NCI-H2171 treated with DMSO at 0.1 percent for 48 hours (cell line): ENCODE data around the gene FAM120B.
"Not testable (repeated sequence)": the region's sequence is repeated elsewhere in the genome, so short reads cannot be mapped to it uniquely, and the experiment has no call there.

Experiments
- DNase-seq: peaks from one replicate; lab custom pipeline; 2025; lab: John Stamatoyannopoulos, UW

FAM120B gene, protein sequence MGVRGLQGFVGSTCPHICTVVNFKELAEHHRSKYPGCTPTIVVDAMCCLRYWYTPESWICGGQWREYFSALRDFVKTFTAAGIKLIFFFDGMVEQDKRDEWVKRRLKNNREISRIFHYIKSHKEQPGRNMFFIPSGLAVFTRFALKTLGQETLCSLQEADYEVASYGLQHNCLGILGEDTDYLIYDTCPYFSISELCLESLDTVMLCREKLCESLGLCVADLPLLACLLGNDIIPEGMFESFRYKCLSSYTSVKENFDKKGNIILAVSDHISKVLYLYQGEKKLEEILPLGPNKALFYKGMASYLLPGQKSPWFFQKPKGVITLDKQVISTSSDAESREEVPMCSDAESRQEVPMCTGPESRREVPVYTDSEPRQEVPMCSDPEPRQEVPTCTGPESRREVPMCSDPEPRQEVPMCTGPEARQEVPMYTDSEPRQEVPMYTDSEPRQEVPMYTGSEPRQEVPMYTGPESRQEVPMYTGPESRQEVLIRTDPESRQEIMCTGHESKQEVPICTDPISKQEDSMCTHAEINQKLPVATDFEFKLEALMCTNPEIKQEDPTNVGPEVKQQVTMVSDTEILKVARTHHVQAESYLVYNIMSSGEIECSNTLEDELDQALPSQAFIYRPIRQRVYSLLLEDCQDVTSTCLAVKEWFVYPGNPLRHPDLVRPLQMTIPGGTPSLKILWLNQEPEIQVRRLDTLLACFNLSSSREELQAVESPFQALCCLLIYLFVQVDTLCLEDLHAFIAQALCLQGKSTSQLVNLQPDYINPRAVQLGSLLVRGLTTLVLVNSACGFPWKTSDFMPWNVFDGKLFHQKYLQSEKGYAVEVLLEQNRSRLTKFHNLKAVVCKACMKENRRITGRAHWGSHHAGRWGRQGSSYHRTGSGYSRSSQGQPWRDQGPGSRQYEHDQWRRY

DNA sequence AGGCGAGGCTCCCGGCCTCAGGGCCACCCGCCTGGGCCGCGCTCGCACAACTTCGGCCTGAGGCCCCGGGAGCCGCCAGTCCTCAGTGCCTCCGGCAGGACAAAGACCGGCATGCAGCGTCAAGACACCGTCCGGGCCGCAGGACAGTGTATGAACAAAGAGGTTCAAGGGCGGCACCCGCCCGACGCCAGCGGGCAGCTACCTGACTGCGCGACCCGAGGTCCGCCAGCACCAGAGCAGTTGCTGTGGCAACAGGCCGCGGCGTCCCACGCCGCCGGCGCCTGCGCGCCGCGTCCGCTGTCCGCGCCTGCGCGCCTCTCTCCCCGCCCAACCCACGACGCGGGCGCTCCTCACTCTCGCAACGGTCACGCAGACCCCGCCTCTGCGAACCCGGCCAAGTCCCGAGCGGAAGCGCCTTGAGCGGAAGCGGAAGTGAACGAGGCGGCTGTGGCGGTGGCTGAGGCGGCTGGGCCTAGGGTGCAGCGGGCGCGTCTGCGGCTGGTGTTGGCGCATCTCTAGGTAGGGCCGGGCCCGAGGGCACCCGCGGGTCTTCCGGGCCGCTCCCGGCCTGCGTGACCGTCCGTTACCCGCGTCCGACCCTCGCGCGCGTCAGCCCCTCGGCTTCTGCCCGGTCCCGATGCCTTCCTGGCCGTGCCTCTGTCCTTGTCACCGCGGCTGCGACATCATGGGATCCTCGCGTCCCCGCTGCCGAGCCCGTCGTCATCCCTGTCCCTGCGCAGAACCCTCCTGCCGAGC is at the start of gene FAM120B:
Gene FAM120B (plus strand): TSS at position 435 of the 756 bp plus-strand sequence. CDS start 10,633 bp downstream, outside the sequence.
- peak; percentile 90 for DNase-seq

DNA sequence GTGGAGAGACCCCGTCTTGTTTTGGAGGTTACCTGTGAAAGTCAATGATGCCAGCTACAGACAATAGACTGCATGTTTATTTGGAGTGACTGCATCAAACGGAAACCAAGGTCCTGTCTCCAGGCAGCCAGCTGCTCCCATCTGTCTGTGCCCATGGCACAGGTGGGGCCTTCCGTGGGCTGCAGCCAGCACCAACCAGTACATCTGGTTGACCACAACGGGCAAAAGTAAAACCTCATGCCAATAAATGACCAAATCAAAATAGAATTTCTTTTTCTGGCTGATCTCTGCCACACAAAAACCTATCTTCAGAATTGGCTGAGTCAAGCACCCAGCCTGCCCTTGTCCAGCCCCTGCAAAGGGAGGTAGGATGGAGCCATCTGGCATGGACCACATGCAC is 49.2 kb upstream of the FAM120B start:
- DNase-seq: peak; percentile 9

- no peak for DNase-seq
Observed at GRCh38 chr6:170258407-170258806, 48.2 kb upstream of the FAM120B start.

DNA sequence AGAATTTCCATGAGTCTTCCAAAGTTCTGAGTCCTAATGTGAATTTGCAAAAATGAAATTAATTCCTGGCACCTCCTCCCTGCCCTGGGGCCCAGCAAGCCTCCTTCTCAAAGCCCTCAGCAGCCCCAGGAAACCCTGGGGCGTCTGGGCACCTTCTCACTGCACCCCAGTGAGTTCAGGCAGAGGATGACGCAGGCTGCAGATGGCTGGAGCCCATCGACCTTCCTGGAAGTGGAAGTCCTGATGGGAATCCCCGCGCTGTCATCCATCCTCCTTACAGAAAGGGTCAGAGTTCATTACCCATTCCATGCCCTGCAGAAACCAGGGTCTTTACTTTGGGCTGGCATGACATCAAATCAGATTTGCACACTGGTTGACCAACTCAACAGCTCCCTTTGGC is 47.3 kb upstream of the FAM120B start:
- DNase-seq: no peak

DNA sequence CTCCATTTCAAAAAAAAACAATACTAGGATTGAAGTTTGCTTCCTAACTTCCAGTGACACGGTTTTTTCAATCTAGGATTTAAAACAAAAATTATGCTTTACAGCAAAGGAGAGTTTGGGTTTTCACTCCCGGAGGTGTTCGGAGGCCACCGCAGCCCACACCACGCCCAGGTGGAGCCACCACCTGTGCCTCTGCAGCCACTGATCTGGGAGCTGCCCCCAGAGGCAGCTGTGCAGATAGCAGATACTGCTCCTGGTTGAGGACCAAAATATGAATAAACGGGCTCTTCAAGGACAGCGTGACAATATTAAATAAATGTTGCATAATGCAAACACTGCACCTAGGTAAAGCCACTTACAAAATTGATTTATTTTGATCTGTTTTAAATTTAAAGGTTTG is 45.9 kb upstream of the FAM120B start:
- DNase-seq: peak; percentile 40

DNA sequence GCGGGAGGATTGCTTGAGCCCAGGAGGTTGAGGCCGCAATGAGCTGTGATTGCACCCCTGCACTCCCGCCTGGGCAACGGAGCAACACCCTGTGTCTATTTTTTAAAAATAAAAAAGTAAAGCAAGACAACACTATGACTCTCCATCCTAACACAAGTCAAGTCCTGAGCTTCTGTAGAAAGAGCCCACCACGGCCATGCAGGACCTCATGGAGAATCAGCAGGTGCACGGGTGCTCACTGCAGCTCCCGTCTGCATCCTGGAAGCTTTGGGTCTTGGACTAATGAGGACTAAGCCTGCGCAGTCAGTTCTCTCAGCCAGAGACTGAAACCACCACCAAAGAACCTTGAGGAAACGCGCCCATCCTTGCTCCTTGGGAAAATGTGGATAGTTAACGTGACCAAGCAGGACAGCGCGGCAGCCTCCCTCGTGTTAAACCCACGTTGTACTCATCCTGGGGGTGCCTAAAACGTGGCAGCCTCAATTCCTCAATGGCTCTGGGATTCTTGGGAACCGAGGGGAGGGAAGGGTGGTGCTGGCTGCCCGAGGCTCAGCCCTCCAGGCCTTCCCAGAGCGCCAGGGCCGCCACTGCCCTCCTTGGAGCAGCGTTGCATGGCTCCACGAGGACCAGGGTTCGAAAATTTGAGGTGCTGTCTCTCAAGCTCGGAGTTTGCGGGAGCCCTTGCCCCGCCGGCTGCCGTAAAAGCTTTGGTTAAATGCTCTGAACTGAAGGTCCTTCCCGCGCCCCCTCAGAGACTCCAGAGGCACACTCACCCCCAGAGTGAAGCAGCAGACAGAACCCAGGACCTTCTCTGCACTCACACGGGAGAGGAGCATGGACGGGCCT is 44.7 kb upstream of the FAM120B start:
- no peak for DNase-seq

DNA sequence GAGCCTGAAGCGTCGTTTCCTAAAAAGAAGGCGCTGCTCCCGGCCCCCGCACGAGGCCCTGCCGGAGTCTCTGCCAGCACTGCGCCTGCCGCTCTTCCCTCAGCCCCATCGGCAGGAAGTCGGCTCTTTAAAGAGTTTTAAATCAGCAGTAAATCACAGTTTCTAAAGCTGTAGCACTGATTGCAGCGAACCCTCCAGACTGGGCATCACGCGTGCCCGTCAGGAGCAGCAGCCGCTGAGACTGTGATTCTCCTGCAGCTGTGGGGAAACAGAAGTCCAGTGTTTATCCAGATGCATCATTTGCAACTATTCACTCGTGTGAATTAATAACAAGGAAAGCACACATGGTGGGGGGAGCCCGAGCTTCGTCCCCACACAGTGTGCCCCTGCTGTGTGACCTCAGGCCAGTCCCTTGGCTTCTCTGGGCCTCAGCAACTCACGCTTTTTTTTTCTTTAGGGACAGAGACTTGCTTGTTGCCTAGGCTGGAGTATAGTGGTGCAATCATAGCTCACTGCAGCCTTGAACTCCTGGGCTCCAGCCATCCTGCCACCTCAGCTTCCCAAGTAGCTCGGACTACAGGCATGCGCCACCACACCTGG is 44.0 kb upstream of the FAM120B start:
- DNase-seq: no peak

DNA sequence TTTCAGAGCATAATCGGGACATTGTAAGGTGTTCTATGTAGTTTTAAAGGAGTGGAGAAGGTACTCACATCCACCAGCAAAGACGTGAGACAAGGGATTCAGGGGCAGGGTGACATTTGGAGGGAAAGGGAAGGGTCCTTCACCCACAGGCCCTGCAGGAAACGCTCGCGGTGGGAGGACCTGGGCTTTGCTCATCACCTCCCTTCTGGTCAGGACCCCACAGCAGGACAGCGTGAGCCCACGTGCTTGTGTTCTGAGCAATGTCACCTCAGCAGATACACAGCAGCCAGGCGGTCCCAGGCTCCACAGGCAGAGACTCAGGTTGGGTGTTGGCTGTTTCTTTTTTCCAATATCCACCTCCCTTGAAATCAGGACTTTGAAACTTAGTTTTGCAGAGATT is 43.1 kb upstream of the FAM120B start:
- DNase-seq: no peak

DNA sequence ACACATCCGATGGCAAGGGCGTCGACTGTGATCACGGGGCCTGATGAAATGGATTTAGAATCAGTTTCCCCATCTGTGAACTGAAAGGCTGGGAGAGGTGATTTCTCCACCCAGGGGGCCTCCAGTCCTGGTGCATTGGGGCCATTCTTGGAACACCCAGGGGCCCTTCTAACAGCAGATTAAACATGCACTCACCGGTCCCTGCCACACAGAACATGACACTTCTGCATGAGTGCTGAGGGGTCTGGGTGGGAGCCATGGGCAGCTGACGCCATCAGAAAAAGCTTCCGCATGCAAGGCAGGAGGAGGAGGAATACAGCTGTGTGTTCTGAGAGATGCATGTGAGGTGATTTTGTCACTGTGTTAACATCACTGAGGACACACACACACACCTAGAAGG is 42.5 kb upstream of the FAM120B start:
- no peak for DNase-seq

- not testable (repeated sequence) for DNase-seq
Observed at GRCh38 chr6:170264644-170265043, 41.9 kb upstream of the FAM120B start.

DNA sequence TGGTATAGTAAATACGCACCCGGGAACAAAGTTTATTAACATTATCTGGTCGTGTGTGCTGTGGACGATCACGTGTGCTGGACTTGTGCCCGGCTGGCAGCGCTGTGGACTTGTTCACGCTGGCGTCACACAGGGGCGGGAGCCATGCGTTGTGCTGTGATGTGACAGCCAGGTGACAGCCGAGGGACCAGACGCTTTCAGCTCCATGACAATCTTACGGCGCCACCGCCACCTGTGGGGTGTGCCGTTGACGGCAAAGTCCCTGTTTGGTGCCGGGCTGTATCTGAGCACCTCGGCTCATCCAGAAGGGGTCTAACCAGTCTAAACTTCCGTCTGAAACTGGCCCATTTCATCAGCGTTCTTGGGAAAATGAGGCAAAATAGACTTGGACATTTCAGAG is 40.9 kb upstream of the FAM120B start:
- DNase-seq: no peak

DNA sequence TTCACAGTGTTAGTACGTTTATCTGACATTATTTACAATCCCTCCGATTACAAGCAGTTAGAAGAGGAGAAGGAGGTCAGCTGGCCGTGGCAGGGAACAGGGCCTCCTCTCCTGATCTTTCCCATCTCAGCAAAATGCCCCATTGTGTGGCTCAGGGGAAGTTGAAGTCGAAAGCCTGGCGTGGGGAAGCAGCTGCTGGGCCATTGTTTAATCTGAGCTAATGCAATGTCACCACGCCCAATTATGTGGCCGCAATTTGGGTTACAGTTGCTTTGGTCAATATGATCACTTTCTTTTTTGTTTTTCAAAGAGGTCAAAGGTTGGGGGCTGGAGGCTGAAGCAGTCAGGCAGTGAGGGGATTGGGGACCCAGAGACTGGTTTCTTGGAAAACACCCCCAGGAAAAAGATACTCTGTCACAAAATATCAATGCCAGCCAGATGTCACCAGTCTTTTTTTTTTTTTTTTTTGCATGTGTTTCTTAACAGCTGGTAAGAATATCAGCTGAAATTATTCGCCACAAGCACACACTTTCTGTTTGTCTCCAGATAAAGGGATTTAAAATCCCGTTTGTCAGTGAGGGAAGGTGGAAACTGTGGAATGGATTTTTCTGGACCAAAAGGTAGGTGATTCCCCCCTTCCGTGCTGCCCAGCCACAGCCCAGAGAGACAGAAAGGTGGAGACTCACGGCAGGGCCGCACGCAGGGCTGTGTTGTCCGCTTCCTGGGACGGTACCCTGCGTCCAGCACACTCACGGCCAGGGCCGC is 40.3 kb upstream of the FAM120B start:
- peak; percentile 78 for DNase-seq

- DNase-seq: no peak
Observed at GRCh38 chr6:170267688-170268087, 38.9 kb upstream of the FAM120B start.

GRCh38 chr6:170268216-170269129 is 38.1 kb upstream of the FAM120B start:
- no peak for DNase-seq

DNA sequence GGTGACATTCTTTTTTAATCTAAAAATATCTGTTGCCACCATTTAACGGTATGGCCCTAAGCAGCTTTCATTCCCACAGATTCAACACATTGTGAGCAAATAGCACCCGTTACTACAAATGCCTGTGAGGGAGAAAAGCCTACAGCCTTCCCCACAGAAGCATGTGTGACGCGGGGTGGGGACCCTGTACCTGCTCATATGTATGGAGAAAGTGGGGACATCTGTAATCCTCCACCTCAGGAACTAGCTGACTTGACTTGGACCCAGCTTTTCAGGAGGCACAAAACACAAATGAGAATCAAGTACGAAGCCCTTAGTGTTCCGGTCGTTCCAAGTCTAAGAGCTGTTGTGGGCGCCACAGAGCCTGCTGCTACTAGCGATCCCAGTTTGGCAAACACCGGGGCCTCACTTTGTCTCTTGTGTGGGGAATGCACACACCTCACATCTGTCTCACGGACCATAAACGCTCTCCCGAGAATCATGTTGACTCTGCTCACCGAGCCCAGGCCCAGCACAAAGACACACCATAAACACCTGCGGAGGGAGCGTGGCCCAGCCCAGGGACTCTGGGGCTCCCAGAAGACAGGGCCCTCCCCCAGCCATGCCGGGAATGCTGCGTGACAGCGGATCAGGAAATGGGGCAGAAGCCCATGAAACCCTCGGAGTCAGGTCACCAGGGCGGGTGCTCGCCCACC is 37.3 kb upstream of the FAM120B start:
- DNase-seq: peak; percentile 76

DNA sequence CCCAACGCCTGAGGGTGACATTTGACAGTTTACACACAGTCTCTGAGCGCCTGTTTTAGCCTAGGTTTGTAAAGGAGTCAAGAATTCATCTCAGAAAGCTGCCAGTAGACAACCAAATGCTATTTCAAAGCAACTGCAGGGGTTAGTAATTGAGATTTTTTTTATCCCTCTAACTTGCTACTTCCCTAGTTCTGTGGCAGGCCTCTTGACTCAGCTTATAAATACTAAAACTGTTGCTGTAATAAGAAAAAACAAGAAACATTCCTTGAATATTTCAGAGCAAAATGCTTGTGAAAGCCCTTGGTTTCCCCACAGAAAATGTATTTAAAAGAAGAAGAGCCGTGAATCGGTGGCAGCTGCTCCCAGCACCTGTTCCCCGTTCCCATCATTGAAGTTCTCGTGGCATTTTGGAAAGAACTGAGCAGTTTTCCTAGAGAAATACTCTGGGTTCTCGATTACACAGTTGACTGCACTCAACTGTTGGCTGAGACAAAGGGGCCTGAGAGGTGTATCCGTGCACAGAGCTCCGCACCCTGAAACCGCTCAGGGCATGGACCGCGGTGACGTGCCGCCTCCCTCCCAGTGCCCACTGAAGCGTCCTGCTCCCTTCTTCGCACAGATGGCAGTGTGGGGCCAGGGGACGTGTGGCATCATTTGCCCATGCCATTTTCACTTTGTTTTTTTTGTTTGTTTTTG is 36.6 kb upstream of the FAM120B start:
- DNase-seq: peak; percentile 78

GRCh38 chr6:170270984-170271593 is 35.5 kb upstream of the FAM120B start:
- DNase-seq: no peak
